Kidney epithelial cell (primary cell): Measurements from ENCODE around the gene RAB11FIP4. TPM values are rescaled to one million over a fixed set of nuclear protein-coding genes. Genes with fewer than 3 reads are reported as not detected.

Source experiments
- DNase-seq: peaks from one replicate; pipeline ENCODE4 v3.0.0-alpha.2; 2010; ENCODE audit warnings: low read depth
- H3K27me3 ChIP-seq: 2 replicates; pipeline ENCODE4 v1.6.0; 2011; ENCODE audit warnings: low read length; ENCODE audit not compliant: control insufficient read depth, insufficient read depth
- H3K36me3 ChIP-seq: 2 replicates; pipeline ENCODE4 v1.5.1; 2011; ENCODE audit warnings: low read length; ENCODE audit not compliant: control insufficient read depth, insufficient read depth
- H3K4me3 ChIP-seq: 2 replicates; pipeline ENCODE4 v1.5.1; 2011; ENCODE audit warnings: low read depth, mild to moderate bottlenecking, control low read depth, low read length
- CTCF ChIP-seq: IDR thresholded peaks from 2 replicates; pipeline ENCODE4 v1.5.1; 2011; ENCODE audit warnings: mild to moderate bottlenecking, moderate library complexity, low read length, control low read depth, inconsistent platforms; ENCODE audit not compliant: insufficient read depth, poor library complexity, severe bottlenecking
- total RNA-seq: library from RNA; depleted of rRNA; stranded (reverse); fragments of >200 nt; gene quantifications from 2 replicates; pipeline ENCODE4 v1.2.3, GENCODE V29; 2015

Gene RAB11FIP4
- total RNA-seq, 1 donor from 2014 or later: 26.5 TPM

- no peak for DNase-seq
- H3K27me3 ChIP-seq: peaks cover 7% of the 10 kb centered on the region
- no peaks in the 10 kb centered on the region for H3K36me3 ChIP-seq
- H3K4me3 ChIP-seq: no peak overlapping the region
- TF ChIP-seq CTCF: no peak
Observed at GRCh38 chr17:31497994-31498826, 106.7 kb downstream of the RAB11FIP4 start.

- H3K27me3 ChIP-seq: peaks cover 7% of the 10 kb centered on the region
- DNase-seq: peak; percentile 73
- no peak for TF ChIP-seq CTCF
- H3K36me3 ChIP-seq: no peaks in the 10 kb centered on the region
- H3K4me3 ChIP-seq: no peak overlapping the region
Observed at GRCh38 chr17:31499771-31500554, 108.5 kb downstream of the RAB11FIP4 start.

GRCh38 chr17:31506517-31506916 lies 115.0 kb downstream of the RAB11FIP4 start:
- no peaks in the 10 kb centered on the region for H3K36me3 ChIP-seq
- H3K4me3 ChIP-seq: no peak overlapping the region
- DNase-seq: no peak
- H3K27me3 ChIP-seq: no peaks in the 10 kb centered on the region
- TF ChIP-seq CTCF: no peak

GRCh38 chr17:31508288-31509094 lies 117.0 kb downstream of the RAB11FIP4 start:
- Histone ChIP-seq H3K27me3 (no peaks in the 10 kb centered on the region), H3K4me3 (no peak overlapping the region), H3K36me3 (no peaks in the 10 kb centered on the region)
- DNase-seq: no peak
- no peak for TF ChIP-seq CTCF

- DNase-seq: no peak
- H3K4me3 ChIP-seq: no peak overlapping the region
- no peaks in the 10 kb centered on the region for H3K27me3 ChIP-seq
- no peaks in the 10 kb centered on the region for H3K36me3 ChIP-seq
- TF ChIP-seq CTCF: no peak
Observed at GRCh38 chr17:31509095-31509804, 117.8 kb downstream of the RAB11FIP4 start.
